Heart left ventricle (tissue), 16 donors: ENCODE results near the gene PCTP. TPM values are rescaled to one million over a fixed set of nuclear protein-coding genes. Genes with fewer than 3 reads are reported as not detected.

ENCODE experiments used
- ATAC-seq, 4 donors: fragments of 200-7000 bp; cut with Tn5 transposase; one replicate each; pipeline ENCODE4 v1.9.1; 2020 to 2022; ENCODE audit warnings: moderate library complexity in 4 of 4, mild to moderate bottlenecking in 3 of 4, moderate number of reproducible peaks in 1 of 4
- DNase-seq, 5 donors: peaks; one replicate each; pipeline ENCODE4 v3.0.0-alpha.2; 2020
- H3K27ac ChIP-seq, 12 donors: fragments of 200-600 bp; sonication (generic) in 4 of 12; one replicate each; pipeline versions ENCODE4 v1.5.0 to v1.8.0; 2016 to 2022; ENCODE audit warnings: mild to moderate bottlenecking in 2 of 12
- H3K27me3 ChIP-seq, 9 donors: fragments of 200-600 bp; sonication (generic) in 2 of 9; one replicate each; pipeline versions ENCODE4 v1.5.1 to v1.8.0; 2016 to 2022; ENCODE audit warnings: mild to moderate bottlenecking in 3 of 9
- H3K36me3 ChIP-seq, 9 donors: fragments of 200-600 bp; sonication (generic) in 2 of 9; one replicate each; pipeline versions ENCODE4 v1.5.0 to v1.8.0; 2018 to 2022; ENCODE audit warnings: mild to moderate bottlenecking in 2 of 9
- H3K4me1 ChIP-seq, 12 donors: fragments of 200-600 bp; sonication (generic) in 4 of 12; one replicate each; pipeline versions ENCODE4 v1.5.0 to v1.8.0; 2016 to 2022; ENCODE audit warnings: mild to moderate bottlenecking in 3 of 12
- H3K4me3 ChIP-seq, 12 donors: fragments of 200-600 bp; sonication (generic) in 4 of 12; one replicate each; pipeline versions ENCODE4 v1.5.0 to v1.8.0; 2017 to 2022; ENCODE audit warnings: mild to moderate bottlenecking in 9 of 12, moderate library complexity in 4 of 12
- H3K9me3 ChIP-seq, 12 donors: fragments of 200-600 bp; sonication (generic) in 4 of 12; one replicate each; pipeline versions ENCODE4 v1.5.0 to v1.8.0; 2016 to 2022; ENCODE audit warnings: mild to moderate bottlenecking in 1 of 12
- CTCF ChIP-seq, 12 donors: fragments of 200-600 bp; sonication (generic) in 4 of 12; IDR thresholded peaks; one replicate each; pipeline versions ENCODE4 v1.5.0 to v1.8.0; 2018 to 2022; ENCODE audit warnings: antibody characterized with exemption in 12 of 12, mild to moderate bottlenecking in 5 of 12
- POLR2A ChIP-seq, 2 donors: fragments of 450-650 bp; IDR thresholded peaks; one replicate each; pipeline ENCODE4 v1.6.1; 2017; ENCODE audit warnings: antibody characterized with exemption in 2 of 2, mild to moderate bottlenecking in 2 of 2, moderate library complexity in 2 of 2
- WGBS, 4 donors: extraction: QIAGEN DNeasy Blood & Tissue Kit in 2 of 4; methylation state at CpG; one replicate each; pipeline versions ENCODE4 v1.1.5 to v1.1.7; 2013 to 2018; 5-methylcytosine and 5-hydroxymethylcytosine counted together
- intact Hi-C, 10 donors: fragments of 100-400 bp; cut with DNase I; formaldehyde crosslinking; loops; one replicate each; pipeline versions ENCODE4 v1.11.1 to v1.14.2; 2022
- polyA plus RNA-seq, 2 donors: library from polyadenylated mRNA; stranded (reverse); fragments of 200-250 nt; gene quantifications; one replicate each; pipeline ENCODE4 v1.2.3, GENCODE V29; 2013
- total RNA-seq, 9 donors: library from RNA; depleted of rRNA in 2 of 9; stranded (reverse); fragments of >200 nt in 2 of 9; fragmentation: NEBNext Ultra II Directional in 3 of 9; extraction: Animal tissue kit (Norgen Biotek cat#: 25700) in 3 of 9; gene quantifications; one replicate each; pipeline versions ENCODE4 v1.1.0 to v1.2.4, GENCODE V29; 2016 to 2023
- donor health status: ischemic (EF 13 %, LVEDD 7.1; RV severe dilation, severe dysfunction).
- donor health status: healthy with polysubstance abuse.
- donor health status: DM: no; HTN: yes; CAD: no.
- donor health status: DM: no; HTN: no; CAD: no.
- donor health status: ischemic (EF 25% LVEDD 6.9; RV normal size, moderate dysfunction).
- donor health status: ischemic (EF 25% LVEDD 5.7; RV mildly dilated, moderate dysfunction).
- donor health status: healthy.
- donor health status: DM: yes; HTN: yes; CAD: no.
- donor health status: ischemic (EF 35%, LVEDD 5.7; RV mildly dilated, moderate dysfunction).
- donor health status: nonischemic (EF 11% LVEDD 7.7; RV severe dilation, severe dysfunction).
- donor health status: DM: yes; HTN: yes; CAD: no.
- donor health status: PGD.
- donor health status: ischemic (EF 29% LVEDD 5.4; RV normal size, mild dysfunction).
- donor health status: nonischemic (EF 23%, LVEDD 6.1; RV moderate dilation, normal function).

PCTP gene
- total and polyA plus RNA-seq, 11 donors = 11.8 to 22.6 (median 18.6) TPM

- ATAC-seq (no peak), DNase-seq (no peak)
- no peak overlapping the region for H3K27ac ChIP-seq
- H3K4me1 ChIP-seq = peaks cover 0 to 15% (median 4%) of the 10 kb centered on the region in 12 donors
- no peaks in the 10 kb centered on the region for H3K9me3 ChIP-seq
- H3K36me3 ChIP-seq = peaks cover 0 to 84% (median 63%) of the 10 kb centered on the region in 9 donors
- no peak overlapping the region for H3K4me3 ChIP-seq
- TF ChIP-seq POLR2A (IDR thresholded peaks at IDR 0.05) (no peak), CTCF (IDR thresholded peaks at IDR 0.05) (no peak)
- H3K27me3 ChIP-seq = no peaks in the 10 kb centered on the region
- 90 to 94% (median 91%) methylated on average over 11 to 13 of the region's 13 CpGs for WGBS, 4 donors
- intact Hi-C loops = loop anchor here in 7 of 10 donors (5.0 to 10.0 kb wide), 7 partner anchors 39 to 131 kb away; partner anchors contain the start of gene TMEM100 (in 1 of the 7)
Observed at GRCh38 chr17:55773671-55774070, 22.8 kb downstream of the PCTP start.

- no peaks in the 10 kb centered on the region for H3K27me3 ChIP-seq
- H3K9me3 ChIP-seq = no peaks in the 10 kb centered on the region
- ATAC-seq = no peak
- DNase-seq = no peak
- WGBS, 4 donors = 79 to 93% (median 85%) methylated on average over 7 of the region's 7 CpGs
- no peak overlapping the region for H3K4me3 ChIP-seq
- TF ChIP-seq CTCF (IDR thresholded peaks at IDR 0.05) (no peak), POLR2A (IDR thresholded peaks at IDR 0.05) (no peak)
- H3K4me1 ChIP-seq = peaks cover 0 to 10% (median 3%) of the 10 kb centered on the region in 12 donors
- H3K36me3 ChIP-seq = peaks cover 0 to 79% (median 63%) of the 10 kb centered on the region in 9 donors
- H3K27ac ChIP-seq = no peak overlapping the region
- intact Hi-C loops = loop anchor here in 7 of 10 donors (5.0 to 10.0 kb wide), 7 partner anchors 37 to 133 kb away; partner anchors contain the start of gene TMEM100 (in 1 of the 7)
Observed at GRCh38 chr17:55774846-55775271, 24.0 kb downstream of the PCTP start.

- DNase-seq (no peak), ATAC-seq (no peak)
- Histone ChIP-seq H3K36me3 (peaks cover 0 to 67% (median 58%) of the 10 kb centered on the region in 9 donors), H3K4me1 (no peaks in the 10 kb centered on the region), H3K4me3 (no peak overlapping the region), H3K27ac (no peak overlapping the region), H3K9me3 (no peaks in the 10 kb centered on the region), H3K27me3 (no peaks in the 10 kb centered on the region)
- intact Hi-C loops = loop anchor here in 4 of 10 donors (10.0 kb wide), 2 partner anchors 49 to 131 kb away; no protein-coding TSS in a partner anchor
- WGBS, 4 donors = 90 to 96% (median 93%) methylated on average over 8 of the region's 8 CpGs
- TF ChIP-seq CTCF (IDR thresholded peaks at IDR 0.05) (no peak), POLR2A (IDR thresholded peaks at IDR 0.05) (no peak)
Observed at GRCh38 chr17:55776271-55776670, 25.4 kb downstream of the PCTP start.

GRCh38 chr17:55777471-55777971 lies 26.7 kb downstream of the PCTP start:
- H3K9me3 ChIP-seq = no peaks in the 10 kb centered on the region
- 54 to 76% (median 74%) methylated on average over 2 of the region's 2 CpGs for WGBS, 4 donors
- peaks cover 0 to 54% (median 48%) of the 10 kb centered on the region in 9 donors for H3K36me3 ChIP-seq
- no peak for ATAC-seq
- no peaks in the 10 kb centered on the region for H3K27me3 ChIP-seq
- no peak for DNase-seq
- H3K4me1 ChIP-seq = peaks cover 0 to 2% (median 0%) of the 10 kb centered on the region in 12 donors
- intact Hi-C loops = loop anchor here in 4 of 10 donors (10.0 kb wide), 2 partner anchors 47 to 133 kb away; no protein-coding TSS in a partner anchor
- TF ChIP-seq CTCF (IDR thresholded peaks at IDR 0.05) = no peak
- no peak for TF ChIP-seq POLR2A (IDR thresholded peaks at IDR 0.05)
- no peak overlapping the region for H3K27ac ChIP-seq
- no peak overlapping the region for H3K4me3 ChIP-seq
